ENCODE data around the gene REEP1.

DNA sequence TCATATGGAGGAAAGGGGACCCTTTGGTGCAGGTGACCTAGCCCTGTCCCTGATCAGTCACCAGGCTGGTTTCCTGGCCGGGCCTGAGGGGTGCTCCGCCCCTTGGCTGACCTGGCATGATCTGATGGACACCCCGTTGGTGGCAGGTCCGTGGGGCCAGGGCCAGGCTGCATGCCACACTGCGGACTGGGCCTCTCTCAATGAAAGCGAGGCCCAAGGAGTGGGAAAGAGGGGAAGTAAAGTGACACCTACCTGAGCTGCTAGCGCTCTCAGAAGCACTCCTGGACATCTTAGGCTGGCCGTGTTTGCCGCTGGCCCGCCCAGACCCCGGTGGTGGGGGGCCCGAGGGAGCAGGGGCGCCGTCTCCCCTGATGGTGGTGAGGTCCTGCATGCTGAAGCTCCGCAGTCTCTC, 105.0 kb downstream of the REEP1 start:
- TF ChIP-seq, protein P1, sequence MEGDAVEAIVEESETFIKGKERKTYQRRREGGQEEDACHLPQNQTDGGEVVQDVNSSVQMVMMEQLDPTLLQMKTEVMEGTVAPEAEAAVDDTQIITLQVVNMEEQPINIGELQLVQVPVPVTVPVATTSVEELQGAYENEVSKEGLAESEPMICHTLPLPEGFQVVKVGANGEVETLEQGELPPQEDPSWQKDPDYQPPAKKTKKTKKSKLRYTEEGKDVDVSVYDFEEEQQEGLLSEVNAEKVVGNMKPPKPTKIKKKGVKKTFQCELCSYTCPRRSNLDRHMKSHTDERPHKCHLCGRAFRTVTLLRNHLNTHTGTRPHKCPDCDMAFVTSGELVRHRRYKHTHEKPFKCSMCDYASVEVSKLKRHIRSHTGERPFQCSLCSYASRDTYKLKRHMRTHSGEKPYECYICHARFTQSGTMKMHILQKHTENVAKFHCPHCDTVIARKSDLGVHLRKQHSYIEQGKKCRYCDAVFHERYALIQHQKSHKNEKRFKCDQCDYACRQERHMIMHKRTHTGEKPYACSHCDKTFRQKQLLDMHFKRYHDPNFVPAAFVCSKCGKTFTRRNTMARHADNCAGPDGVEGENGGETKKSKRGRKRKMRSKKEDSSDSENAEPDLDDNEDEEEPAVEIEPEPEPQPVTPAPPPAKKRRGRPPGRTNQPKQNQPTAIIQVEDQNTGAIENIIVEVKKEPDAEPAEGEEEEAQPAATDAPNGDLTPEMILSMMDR (IDR thresholded peaks at IDR 0.05): no peak
- no peak for TF ChIP-seq POLR2AphosphoS5 (IDR thresholded peaks at IDR 0.05)
